Stimulated activated CD4-positive, alpha-beta T cell treated with anti-CD3 and anti-CD28 coated beads, Interleukin-12 subunit alpha, Interleukin-12 subunit beta, amount 100 ng/mL, for 24 hours (primary cell): Measurements from ENCODE around the gene PAK5.
"Not testable (repeated sequence)": the region's sequence is repeated elsewhere in the genome, so short reads cannot be mapped to it uniquely, and the experiment has no call there.

Experiments
- DNase-seq, 2 experiments: peaks; one replicate each; pipeline ENCODE4 v3.0.0-alpha.2; 2020; ENCODE audit warnings: low read depth in 2 of 2

PAK5 gene

GRCh38 chr20:9685011-9685410, 153.9 kb downstream of the PAK5 start:
- DNase-seq, result no peak

- DNase-seq, result no peak
Measured at GRCh38 chr20:9677100-9677623, 161.7 kb downstream of the PAK5 start.

- no peak for DNase-seq
Measured at GRCh38 chr20:9672981-9673380, 165.9 kb downstream of the PAK5 start.

- no peak for DNase-seq
Measured at GRCh38 chr20:9672027-9672426, 166.8 kb downstream of the PAK5 start.

GRCh38 chr20:9668381-9668780, 170.5 kb downstream of the PAK5 start:
- DNase-seq, result no peak

- no peak for DNase-seq
Measured at GRCh38 chr20:9663423-9663822, 175.5 kb downstream of the PAK5 start.

GRCh38 chr20:9660236-9660868, 178.5 kb downstream of the PAK5 start:
- DNase-seq, result no peak

GRCh38 chr20:9647741-9648140, 191.1 kb downstream of the PAK5 start:
- DNase-seq, result no peak

GRCh38 chr20:9646375-9646774, 192.5 kb downstream of the PAK5 start:
- DNase-seq, result no peak

- no peak for DNase-seq
Measured at GRCh38 chr20:9642882-9643281, 196.0 kb downstream of the PAK5 start.

GRCh38 chr20:9641499-9642000, 197.3 kb downstream of the PAK5 start:
- DNase-seq, result not testable (repeated sequence)

- DNase-seq, result no peak
Measured at GRCh38 chr20:9637889-9638288, 201.0 kb downstream of the PAK5 start.

GRCh38 chr20:9635750-9636149, 203.1 kb downstream of the PAK5 start:
- no peak for DNase-seq

GRCh38 chr20:9634327-9634726, 204.5 kb downstream of the PAK5 start:
- no peak for DNase-seq

GRCh38 chr20:9632991-9633390, 205.9 kb downstream of the PAK5 start:
- DNase-seq, result no peak

GRCh38 chr20:9632265-9632664, 206.6 kb downstream of the PAK5 start:
- no peak for DNase-seq

GRCh38 chr20:9630554-9630953, 208.3 kb downstream of the PAK5 start:
- DNase-seq, result no peak

GRCh38 chr20:9629831-9630230, 209.0 kb downstream of the PAK5 start:
- DNase-seq, result no peak

- DNase-seq, result no peak
Measured at GRCh38 chr20:9628589-9628988, 210.3 kb downstream of the PAK5 start.

GRCh38 chr20:9628141-9628540, 210.7 kb downstream of the PAK5 start:
- no peak for DNase-seq

GRCh38 chr20:9627219-9627618, 211.7 kb downstream of the PAK5 start:
- DNase-seq, result no peak

- no peak for DNase-seq
Measured at GRCh38 chr20:9626357-9626756, 212.5 kb downstream of the PAK5 start.

GRCh38 chr20:9617940-9618339, 220.9 kb downstream of the PAK5 start:
- no peak for DNase-seq
